ENCODE measurements around the gene KRT76. TPM values are rescaled to one million over a fixed set of nuclear protein-coding genes. Genes with fewer than 3 reads are reported as not detected.

The KRT76 gene
- total RNA-seq, 6 experiments from 2014 or later, result not detected

DNA sequence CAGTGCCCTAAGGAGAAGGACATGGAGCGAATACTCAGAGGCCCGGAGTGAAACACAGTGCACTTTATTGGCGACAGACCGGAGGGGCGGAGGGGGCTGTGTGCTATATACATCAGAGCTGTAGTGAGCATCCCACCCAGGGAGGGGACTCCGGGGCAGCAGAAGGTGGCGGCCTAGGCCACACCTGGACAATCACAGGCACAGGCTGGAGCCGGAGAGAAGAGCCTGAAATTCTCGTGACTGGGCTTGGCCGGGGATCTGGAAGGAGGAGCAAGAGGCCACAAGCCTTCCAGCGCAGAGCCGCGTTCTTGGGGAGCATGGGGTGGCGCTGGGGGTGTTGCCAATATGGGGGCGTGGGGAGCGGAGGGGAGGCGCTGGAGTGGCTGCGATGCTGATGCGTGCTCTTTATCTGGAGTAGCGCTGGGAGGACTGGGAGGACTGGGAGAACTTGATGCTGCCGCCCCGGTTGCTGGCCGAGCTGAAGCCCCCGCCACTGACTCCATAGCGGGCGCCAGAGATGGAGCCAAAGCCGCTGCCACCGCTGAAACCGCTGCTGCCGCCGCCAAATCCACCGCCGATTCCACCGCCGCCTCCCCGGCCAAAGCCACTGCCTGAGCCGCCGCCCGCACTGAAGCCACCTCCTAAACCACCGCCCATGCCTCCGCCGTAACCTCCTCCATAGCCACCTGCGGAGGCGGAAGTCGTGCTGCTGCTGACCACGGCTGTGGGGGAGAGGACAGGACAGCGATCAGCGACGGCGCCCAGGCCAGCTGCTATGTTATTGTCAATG is 12.7 kb upstream of the KRT76 start:
- Mint-ChIP-seq H3K27me3 (ENCODE audit: insufficient read depth) (peaks cover 45% of the 10 kb centered on the region), H3K4me1 (ENCODE audit: low read depth) (peaks cover 11% of the 10 kb centered on the region), H3K9me3 (no peaks in the 10 kb centered on the region), H3K27ac (no peak overlapping the region), H3K4me3 (no peak overlapping the region), H3K36me3 (ENCODE audit: low read depth) (no peaks in the 10 kb centered on the region; the same call in 1 of the 2 replicates)
- TF ChIP-seq, protein P1, sequence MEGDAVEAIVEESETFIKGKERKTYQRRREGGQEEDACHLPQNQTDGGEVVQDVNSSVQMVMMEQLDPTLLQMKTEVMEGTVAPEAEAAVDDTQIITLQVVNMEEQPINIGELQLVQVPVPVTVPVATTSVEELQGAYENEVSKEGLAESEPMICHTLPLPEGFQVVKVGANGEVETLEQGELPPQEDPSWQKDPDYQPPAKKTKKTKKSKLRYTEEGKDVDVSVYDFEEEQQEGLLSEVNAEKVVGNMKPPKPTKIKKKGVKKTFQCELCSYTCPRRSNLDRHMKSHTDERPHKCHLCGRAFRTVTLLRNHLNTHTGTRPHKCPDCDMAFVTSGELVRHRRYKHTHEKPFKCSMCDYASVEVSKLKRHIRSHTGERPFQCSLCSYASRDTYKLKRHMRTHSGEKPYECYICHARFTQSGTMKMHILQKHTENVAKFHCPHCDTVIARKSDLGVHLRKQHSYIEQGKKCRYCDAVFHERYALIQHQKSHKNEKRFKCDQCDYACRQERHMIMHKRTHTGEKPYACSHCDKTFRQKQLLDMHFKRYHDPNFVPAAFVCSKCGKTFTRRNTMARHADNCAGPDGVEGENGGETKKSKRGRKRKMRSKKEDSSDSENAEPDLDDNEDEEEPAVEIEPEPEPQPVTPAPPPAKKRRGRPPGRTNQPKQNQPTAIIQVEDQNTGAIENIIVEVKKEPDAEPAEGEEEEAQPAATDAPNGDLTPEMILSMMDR (IDR thresholded peaks at IDR 0.05), result no peak
- DNase-seq, result no peak

GRCh38 chr12:52788876-52789636 is 11.9 kb upstream of the KRT76 start:
- peaks cover 3% of the 10 kb centered on the region for H3K4me1 Mint-ChIP-seq (ENCODE audit: low read depth)
- peaks cover 52% of the 10 kb centered on the region for H3K27me3 Mint-ChIP-seq (ENCODE audit: insufficient read depth)
- H3K4me3 Mint-ChIP-seq, result no peak overlapping the region
- no peaks in the 10 kb centered on the region; the same call in 1 of the 2 replicates for H3K36me3 Mint-ChIP-seq (ENCODE audit: low read depth)
- no peaks in the 10 kb centered on the region for H3K9me3 Mint-ChIP-seq
- DNase-seq, result no peak
- TF ChIP-seq, protein P1 (IDR thresholded peaks at IDR 0.05), result no peak
- H3K27ac Mint-ChIP-seq, result no peak overlapping the region

- no peak for DNase-seq
- H3K4me1 Mint-ChIP-seq (ENCODE audit: low read depth), result no peaks in the 10 kb centered on the region
- peaks cover 53% of the 10 kb centered on the region for H3K27me3 Mint-ChIP-seq (ENCODE audit: insufficient read depth)
- TF ChIP-seq, protein P1 (IDR thresholded peaks at IDR 0.05), result no peak
- H3K27ac Mint-ChIP-seq, result no peak overlapping the region
- H3K9me3 Mint-ChIP-seq, result no peaks in the 10 kb centered on the region
- H3K4me3 Mint-ChIP-seq, result no peak overlapping the region
- no peaks in the 10 kb centered on the region; the same call in 1 of the 2 replicates for H3K36me3 Mint-ChIP-seq (ENCODE audit: low read depth)
Observed at GRCh38 chr12:52788192-52788875, 11.2 kb upstream of the KRT76 start.

DNA sequence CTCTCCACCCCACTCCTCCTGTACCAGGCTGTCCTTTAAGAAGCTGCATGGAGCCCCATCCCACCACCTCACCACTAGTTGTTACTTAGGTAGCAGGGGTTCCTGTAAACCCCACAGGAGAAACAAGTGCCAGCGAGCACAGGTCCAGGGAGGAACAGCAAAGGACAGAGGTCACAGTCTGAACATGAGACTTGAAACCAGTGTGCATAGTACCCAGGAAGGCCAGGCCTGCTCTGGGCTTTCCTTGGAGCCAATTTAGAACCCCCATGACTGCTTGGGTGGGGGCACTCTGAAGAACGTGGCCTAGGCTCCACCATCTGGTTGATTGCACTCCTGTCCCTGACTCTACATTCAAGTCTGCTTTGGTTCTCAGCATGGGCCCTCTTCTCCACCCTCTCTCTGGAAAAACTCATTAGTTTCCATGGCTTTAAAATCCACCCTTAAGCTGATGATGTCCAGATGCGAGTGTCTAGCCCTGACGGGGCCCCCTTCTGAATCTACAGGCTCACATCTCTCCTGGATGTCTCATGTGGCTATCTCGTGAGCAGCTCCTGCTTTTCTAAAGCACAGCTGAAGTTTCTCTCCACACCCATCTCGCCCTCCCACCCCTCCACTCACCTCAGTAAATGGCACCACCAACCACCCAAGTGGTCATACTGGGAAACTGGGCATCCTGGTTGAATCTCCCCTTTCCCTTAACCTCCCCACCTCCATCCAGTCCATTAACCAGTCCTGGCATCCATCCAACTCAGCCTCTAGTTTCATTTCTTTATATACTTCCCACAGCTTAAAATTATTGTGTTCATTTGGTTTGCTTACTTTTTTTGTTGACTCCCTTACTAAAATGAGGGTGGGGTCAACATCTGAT is 10.4 kb upstream of the KRT76 start:
- no peak overlapping the region for H3K4me3 Mint-ChIP-seq
- no peaks in the 10 kb centered on the region; the same call in 1 of the 2 replicates for H3K36me3 Mint-ChIP-seq (ENCODE audit: low read depth)
- no peak overlapping the region for H3K27ac Mint-ChIP-seq
- DNase-seq, result no peak
- peaks cover 49% of the 10 kb centered on the region for H3K27me3 Mint-ChIP-seq (ENCODE audit: insufficient read depth)
- H3K9me3 Mint-ChIP-seq, result no peaks in the 10 kb centered on the region
- TF ChIP-seq, protein P1 (IDR thresholded peaks at IDR 0.05), result no peak
- H3K4me1 Mint-ChIP-seq (ENCODE audit: low read depth), result no peaks in the 10 kb centered on the region

GRCh38 chr12:52784909-52785308 is 7.8 kb upstream of the KRT76 start:
- H3K27me3 Mint-ChIP-seq (ENCODE audit: insufficient read depth), result peaks cover 53% of the 10 kb centered on the region
- no peaks in the 10 kb centered on the region for H3K9me3 Mint-ChIP-seq
- H3K27ac Mint-ChIP-seq, result no peak overlapping the region
- H3K4me3 Mint-ChIP-seq, result no peak overlapping the region
- no peaks in the 10 kb centered on the region; the same call in 1 of the 2 replicates for H3K36me3 Mint-ChIP-seq (ENCODE audit: low read depth)
- TF ChIP-seq, protein P1 (IDR thresholded peaks at IDR 0.05), result no peak
- no peaks in the 10 kb centered on the region for H3K4me1 Mint-ChIP-seq (ENCODE audit: low read depth)
- no peak for DNase-seq
